M059J (cell line): Measurements from ENCODE around the gene NOL6. TPM values are rescaled to one million over a fixed set of nuclear protein-coding genes. Genes with fewer than 3 reads are reported as not detected.
"Not testable (repeated sequence)": the region's sequence is repeated elsewhere in the genome, so short reads cannot be mapped to it uniquely, and the experiment has no call there.

ENCODE experiments used
- DNase-seq: peaks from one replicate; pipeline ENCODE4 v3.0.0-alpha.2; 2012; ENCODE audit warnings: low read depth
- total RNA-seq: library from RNA; depleted of rRNA; stranded (reverse); fragments of >200 nt; shearing (Covaris generic); gene quantifications from 2 replicates; pipeline ENCODE4 v1.2.3, GENCODE V29; 2014; rRNA removed

Gene NOL6
- total RNA-seq, 1 experiment from 2014 or later, result 39.3 TPM

DNA sequence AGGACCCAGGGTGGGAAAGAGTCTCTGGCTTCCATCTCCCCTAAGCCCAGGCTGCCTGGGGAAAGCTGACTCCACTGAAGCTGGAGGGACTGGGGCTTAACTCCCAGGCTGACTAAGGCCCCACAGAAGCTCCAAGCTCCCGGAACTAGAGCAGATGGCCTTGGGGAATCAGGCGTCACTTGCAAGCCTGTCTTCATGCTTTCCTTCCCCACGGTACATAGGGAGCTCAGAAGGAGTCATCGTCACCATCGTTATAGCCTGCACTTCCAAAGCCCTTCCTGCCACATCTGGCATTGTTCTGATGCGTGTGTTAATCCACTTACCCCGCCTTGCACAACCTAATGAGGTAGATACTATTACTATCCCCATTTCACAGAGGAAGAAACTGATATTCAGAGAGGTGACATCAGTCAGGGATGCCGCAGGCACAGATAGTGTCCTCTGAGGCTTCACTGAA is 37.9 kb downstream of the NOL6 start:
- no peak for DNase-seq

DNA sequence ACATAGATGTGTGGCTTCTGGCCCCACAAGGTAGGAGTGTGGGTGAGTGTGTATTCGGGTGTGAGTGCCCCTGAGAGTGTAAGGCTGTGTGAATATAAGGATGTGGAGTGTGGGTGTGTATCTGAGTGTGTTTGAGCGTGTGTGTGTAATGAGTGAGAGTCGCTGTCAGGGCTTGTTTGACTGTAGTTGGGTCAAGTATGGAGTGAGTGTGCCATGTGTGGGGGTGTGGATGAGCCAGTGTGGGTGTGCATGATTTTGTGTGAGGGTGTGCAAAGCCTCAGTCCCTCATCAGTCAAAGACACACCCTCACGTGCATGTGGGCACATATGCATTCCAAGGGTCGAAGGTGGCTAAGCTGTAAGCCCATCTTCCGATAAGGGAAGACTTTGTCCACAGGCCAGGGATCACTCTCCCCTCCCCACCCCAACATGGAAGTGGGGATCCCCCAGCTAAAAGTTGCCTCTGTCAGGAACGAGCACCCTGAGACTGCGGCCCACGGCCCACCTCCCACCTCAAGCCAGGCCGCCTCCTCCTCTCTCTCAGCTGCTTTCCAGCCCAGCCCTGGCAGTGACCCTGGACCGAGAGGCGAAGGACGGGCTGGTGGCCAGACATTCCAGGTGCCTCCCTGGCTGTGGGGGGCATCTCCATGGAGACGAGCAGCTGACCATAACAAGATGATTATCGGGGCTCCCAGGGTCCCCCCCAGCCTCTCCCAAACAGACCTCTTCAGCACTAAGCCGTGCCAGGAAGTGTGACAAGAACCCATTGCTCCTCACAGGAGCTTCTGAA is 39.2 kb downstream of the NOL6 start:
- DNase-seq, result no peak

DNA sequence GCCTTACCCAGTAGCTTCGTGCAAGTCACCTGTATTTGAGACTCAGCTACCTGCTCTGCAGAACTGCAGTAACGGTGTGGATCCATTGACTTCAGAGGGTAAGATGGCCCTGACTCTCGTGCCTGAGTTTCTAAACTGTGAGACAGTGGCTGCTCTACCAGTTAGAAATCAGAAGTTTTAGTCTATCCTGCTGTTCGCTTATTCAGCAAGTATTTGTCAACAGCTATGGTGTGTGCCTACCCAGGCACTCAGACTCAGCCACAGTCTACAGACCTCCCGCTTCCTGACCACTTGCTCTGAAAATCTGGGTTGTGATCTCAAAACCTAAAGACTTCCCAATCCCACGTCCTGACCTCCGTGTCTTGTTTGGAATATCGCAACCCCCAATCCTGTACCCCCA is 39.9 kb downstream of the NOL6 start:
- no peak for DNase-seq

DNA sequence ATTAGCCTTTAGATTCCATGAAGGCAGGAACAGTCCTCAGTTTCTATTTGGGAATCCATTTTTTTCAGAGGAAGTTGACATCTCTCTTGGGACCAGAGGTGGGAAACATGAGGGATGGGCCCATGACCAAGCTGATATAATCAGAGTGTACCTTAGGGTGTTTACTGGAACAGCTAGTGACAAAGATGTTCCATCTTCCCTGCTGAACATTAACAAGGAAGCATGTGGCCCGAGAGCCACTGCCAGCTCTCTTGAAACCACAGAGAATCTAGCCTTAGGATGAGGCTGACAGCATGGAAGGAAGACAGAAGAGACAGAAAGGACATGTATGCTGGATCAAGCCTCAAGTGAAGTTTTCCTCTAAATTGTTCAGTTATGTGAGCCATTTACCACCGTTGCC is 42.3 kb downstream of the NOL6 start:
- DNase-seq, result no peak

DNA sequence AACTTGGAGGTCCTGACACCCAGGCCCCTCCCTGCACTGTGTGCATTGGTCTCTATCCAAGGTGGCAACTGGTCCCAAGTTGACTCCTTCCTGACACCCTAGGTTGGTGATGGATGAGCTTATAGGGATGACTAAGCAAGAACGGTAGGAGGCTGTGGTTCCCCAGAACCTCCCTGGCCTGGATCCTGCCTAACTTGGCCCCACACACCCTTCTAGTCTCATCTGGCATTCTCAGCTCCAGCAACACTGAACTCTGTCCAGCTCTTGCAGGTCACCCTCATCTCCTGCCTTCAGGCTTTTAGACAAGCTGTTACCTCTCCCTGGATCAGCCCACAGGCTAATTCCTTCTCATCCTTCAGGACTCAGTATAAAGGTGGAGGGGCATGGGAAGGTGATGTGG is 42.8 kb downstream of the NOL6 start:
- DNase-seq, result peak; percentile 56

DNA sequence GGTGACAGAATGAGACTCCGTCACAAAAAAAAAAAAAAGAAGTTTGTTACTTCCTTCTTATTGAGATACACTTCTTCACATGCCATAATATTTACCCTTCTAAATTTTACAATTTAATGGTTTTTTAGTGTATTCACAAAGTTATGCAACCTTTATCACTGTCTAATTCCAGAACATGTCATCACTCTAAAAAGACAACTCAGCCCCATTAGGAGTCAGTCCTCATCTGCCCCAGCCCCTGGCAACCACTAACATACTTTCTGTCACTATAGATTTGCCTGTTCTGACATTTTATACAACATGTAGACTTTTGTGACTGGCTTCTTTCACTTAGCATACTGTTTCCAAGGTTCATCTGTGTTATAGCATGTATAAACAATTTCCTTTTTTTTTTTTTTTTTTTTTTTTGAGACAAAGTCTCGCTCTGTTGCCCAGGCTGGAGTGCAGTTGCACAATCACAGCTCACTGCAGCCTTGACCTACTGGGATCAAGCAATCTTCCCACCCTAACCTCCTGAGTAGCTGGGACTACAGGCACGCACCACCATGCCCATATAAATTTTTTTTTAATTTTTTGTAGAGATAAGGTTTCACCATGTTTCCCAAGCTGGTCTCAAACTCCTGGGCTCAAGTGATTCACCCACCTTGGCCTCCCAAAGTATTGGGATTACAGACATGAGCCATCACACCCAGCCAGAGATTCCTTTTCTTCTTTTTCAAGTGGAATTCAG is 44.3 kb downstream of the NOL6 start:
- DNase-seq, result no peak

DNA sequence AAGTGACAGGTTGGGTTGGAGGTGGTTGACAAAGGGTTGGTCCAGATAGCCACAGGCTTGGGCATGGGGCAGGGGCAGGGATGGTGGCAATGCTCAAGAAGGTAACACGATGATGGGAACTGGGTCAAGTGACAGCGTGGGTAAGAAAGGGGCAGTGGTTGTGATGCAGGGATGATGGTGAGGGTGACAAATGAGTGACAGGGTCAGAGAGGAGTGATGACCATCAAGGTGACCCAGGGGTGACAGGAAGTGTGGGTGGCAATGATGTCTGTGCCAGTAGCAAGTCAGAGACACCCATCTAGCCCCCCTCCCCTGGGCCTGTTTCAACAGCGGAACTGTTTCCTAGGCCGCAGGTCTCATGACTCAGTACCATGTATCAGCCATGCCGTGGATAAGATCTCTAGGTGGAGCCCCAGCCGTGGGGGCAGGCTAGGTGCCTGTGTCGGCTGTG is 46.9 kb downstream of the NOL6 start:
- no peak for DNase-seq

DNA sequence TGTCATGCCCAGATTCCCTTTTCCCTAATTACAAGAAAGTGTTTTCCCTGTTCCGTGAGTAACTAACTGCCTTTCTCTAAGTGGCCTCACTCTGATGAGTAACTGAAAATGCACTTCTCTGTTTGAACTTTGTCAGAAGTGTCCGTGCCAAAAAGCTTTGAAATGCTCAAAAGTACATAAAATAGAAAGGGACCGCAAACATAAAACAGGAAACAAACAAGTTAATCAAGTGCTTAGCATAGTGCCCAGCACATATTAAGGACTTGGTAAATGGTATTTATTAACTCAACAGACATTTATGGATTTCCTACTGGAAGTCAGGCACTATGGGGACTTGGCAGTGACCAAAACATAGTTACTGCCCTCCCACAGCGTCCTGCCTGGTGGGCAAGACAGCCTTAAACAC is 48.6 kb downstream of the NOL6 start:
- no peak for DNase-seq

DNA sequence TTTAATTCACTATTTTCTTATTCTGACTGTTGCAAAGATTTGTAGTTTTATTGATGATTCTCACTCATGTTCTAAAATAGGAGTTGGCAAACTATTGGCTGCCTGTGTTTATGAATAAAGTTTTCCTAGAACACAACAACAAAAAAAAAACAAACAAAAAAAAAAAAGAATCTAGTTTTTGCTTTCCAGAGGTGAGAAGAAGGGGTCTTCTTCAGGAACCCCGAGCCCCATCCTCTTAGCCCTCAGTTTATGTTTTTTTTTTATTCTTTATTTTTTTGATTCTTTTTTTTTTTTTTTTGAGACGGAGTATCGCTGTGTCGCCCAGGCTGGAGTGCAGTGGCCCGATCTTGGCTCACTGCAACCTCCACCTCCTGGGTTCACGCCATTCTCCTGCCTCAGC is 49.2 kb downstream of the NOL6 start:
- not testable (repeated sequence) for DNase-seq

DNA sequence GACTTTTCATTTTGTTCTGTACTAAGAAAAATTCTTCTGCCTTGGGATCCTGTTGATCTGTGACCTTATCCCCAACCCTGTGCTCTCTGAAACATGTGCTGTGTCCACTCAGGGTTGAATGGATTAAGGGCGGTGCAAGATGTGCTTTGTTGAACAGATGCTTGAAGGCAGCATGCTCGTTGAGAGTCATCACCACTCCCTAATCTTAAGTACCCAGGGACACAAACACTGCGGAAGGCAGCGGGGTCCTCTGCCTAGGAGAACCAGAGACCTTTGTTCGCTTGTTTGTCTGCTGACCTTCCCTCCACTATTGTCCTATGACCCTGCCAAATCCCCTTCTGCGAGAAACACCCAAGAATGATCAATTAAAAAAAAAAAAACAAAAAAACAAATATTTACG is 49.7 kb downstream of the NOL6 start:
- not testable (repeated sequence) for DNase-seq

DNA sequence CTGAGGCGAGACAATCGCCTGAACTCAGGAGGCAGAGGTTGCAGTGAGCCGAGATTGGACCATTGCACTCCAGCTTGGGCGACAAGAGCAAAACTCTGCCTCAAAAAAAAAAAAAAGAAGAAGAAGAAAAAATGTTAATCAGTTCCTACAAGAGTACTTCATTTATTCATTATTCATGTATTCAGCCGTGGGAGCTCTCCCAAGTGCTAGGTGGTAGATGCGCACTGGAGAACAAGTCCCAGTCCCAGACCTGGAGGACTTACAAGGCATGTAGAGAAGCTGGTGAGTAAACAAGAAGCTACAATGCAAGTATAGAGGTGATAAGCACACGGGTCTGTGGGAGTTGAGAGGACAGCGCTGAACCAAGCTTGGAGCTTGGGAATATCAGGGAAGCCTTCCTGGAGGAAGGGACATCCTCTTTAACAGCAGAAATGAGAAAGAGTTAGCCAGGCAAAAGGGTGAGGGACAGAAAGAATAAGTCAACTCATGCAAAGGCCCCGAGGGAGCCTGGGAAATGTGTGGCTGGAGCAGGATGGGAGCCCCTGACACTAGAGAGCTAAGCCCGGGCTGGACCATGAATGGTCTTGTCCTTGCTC is 53.9 kb downstream of the NOL6 start:
- no peak for DNase-seq

DNA sequence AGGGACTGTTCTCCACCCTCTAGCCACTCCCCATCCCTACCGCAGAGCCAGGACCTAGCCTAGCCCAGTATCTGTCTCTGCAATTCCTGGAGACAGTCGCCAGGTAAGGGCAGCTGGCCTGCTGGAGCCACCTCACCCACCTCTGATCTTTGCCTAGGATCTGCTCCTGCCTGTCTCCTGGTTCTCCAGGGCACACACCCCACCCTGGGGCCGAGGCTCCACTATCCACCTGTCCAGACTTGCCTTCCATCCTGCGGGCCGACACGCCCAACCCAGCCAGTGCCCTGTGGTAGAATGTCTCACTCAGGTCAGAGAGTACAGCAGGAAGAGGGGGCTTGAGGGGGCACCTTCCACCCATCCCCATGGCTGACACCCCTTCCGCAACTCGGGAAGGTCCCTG is 55.6 kb downstream of the NOL6 start:
- no peak for DNase-seq

DNA sequence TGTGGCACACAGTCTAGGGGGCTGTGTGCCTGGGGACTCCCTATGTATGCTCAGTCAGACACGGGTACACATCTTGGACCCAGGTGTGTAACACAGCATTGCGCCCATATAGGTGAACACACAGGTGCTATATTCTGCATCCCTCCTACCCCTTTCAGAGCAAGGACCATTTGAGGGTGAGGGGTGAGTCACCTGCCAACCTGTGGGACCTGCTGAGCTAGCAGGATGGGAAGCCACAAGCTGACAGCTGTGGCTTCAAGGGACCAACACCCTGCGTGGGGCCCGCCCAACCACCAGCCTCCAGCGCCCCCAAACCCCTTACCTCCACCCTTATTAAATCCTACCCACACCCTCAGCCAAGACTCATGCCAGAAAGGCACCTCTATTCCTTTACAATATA is 56.7 kb downstream of the NOL6 start:
- DNase-seq, result no peak

DNA sequence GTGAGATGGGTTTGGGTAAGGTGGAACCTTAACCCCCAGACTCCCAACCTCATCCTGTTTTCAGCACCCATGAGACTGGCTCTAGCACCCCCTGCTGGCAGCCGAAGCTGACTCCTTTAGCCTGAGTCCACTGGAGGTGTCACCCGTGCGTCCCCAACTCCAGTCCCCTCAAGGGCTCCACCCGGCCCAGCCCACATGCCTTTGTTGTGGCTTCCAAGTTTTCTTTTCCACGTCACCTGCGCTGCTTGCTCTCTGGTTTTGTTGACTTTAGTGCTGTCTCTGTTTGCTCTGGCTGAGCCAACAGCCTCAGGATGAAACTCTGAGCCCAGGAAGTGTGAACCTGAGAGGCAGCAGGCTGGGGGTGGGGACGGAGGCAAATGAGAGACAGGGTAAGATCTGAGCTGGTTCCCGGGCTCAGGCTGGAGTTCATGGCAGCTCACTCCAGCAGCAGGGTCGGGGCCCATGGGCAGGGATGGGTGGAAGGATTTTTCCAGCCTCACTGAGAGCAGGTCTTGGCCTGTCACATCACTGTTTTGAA is 58.2 kb downstream of the NOL6 start:
- peak; percentile 41 for DNase-seq

DNA sequence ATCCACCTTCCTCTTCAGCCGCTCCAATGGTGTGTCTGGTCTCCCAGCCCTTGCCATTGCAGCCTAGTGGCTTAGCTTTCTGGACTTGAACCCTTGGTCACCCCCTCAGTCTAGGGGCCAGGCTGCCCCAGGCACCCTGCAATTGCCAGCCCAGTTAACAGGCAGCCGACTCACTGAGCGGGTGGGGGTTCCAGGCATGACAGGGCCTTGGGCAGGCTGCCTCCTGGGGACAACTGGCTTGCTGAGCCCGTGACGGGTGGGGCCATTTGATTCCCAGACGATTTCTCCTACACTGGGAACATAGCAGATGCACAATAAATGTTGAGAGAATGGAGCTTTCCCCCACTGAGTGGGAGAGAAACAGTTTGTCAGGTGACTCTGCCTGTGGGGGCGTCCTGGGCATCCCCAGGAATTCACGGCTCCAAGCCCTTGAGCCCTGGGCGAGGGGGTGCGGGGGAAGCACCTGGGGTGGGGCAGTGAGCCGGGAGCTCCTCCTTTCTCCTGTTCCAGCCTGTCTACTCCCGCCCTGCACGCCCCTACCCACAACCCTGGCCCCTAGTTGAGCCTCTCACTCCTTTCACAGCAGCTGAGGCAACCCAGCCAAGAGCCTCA is 58.7 kb downstream of the NOL6 start:
- DNase-seq, result no peak

DNA sequence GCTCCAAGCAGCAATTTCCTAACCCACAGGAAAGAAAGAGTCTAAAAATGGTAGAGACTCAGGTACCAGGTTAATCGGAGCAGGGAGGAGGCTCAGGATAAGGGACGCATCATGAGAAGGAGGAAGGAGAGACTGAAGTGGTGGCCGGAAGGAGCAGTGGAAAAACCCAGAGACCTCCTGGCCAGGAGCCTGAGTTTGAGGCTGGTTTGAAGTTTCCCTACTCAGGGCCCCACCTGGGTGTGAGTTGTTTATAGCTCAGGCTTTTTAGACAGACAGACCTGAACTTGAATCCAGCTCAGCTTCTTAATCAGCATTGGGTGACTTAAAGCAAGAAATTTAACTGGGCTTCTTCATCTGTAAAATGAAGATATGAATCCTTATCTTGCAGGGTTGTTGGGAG is 59.5 kb downstream of the NOL6 start:
- DNase-seq, result no peak

Other genes with a start within 250 kb of the NOL6 start
- gene SPINK4, start 233.8 kb downstream of the NOL6 start, total RNA-seq, result not detected in 2 replicates
- 60.1 and 72.0 TPM in 2 replicates for gene BAG1, start 209.2 kb downstream of the NOL6 start, total RNA-seq
- gene CHMP5, start 208.9 kb downstream of the NOL6 start, total RNA-seq, result 217 and 248 TPM in 2 replicates
- gene NFX1, start 183.4 kb downstream of the NOL6 start, total RNA-seq, result 21.4 and 24.5 TPM in 2 replicates
- 0.17 TPM in 1 of 2 replicates, not detected in the other for gene AQP7, start 71.4 kb downstream of the NOL6 start, total RNA-seq
- gene AQP3, start 26.3 kb downstream of the NOL6 start, total RNA-seq, result 0.57 and 1.1 TPM in 2 replicates
- 0.42 TPM in 1 of 2 replicates, not detected in the other for gene ANKRD18B, start 50.3 kb upstream of the NOL6 start, total RNA-seq